ENCODE data around the gene PLB1.

PLB1 gene

GRCh38 chr2:28565720-28566295, 69.9 kb downstream of the PLB1 start:
- no peak for DNase-seq (ENCODE audit: low spot score)

DNA sequence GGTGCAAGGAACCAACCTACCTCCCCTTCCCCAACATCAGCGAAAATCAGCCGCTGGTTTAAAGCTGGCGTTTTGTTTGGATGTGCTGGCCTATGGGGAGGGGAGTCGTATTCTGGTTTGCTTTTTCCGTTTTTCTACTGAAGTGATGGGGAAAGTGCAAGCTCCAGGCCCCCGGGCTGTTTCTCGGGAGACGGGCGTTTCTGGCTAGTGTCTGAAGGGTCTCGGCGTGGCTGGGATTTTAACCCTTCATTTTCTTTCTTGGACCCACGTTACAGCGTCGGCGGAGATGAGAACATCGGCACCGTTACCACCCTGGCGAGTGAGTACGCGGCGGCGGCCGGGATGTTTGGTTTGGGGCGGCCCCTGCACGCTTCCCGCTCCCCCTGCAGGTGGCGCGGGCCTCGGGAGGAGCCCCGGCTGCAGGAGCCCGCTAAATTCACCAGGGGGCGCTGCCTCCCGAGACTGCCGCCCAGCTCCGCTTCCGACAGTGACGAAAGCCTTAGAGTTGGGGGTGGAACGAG, 70.7 kb downstream of the PLB1 start:
- DNase-seq (ENCODE audit: low spot score) = peak; percentile 79

GRCh38 chr2:28567061-28567471, 71.2 kb downstream of the PLB1 start:
- no peak for DNase-seq (ENCODE audit: low spot score)

DNA sequence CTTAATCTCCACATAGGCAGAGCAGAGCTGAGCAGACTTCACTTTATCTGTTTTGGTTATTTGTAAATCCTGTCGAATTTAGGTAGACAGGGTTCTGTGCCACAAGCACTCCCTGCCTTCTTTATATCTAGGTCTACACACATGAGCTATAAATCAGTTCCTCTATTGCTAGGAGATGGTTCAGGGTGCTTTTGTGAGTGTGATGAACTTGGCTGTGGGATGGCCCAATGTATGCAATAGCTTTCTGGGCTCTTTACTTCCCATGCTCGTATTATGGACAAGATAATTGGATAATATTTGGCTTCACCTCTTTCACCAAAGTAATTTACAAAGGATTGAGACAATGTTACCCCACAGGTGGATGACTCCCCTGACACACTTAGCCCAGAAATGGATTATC, 72.2 kb downstream of the PLB1 start:
- no peak for DNase-seq (ENCODE audit: low spot score)

GRCh38 chr2:28568533-28568932, 72.7 kb downstream of the PLB1 start:
- no peak for DNase-seq (ENCODE audit: low spot score)

DNA sequence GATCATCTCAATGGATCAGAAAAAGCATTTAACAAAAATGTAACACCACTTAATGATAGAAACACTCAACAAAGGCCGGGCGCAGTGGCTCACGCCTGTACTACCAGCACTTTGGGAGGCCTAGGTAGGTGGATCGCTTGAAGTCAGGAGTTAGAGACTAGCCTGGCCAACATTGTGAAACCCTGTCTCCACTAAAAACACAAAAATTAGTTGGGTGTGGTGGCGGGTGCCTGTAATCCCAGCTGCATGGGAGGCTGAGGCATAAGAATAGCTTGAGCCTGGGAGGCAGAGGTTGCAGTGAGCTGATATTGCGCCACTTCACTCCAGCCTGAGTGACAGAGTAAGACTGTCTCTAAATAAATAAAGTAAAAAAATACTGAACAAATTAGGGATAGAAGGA, 74.6 kb downstream of the PLB1 start:
- DNase-seq (ENCODE audit: low spot score) = no peak

GRCh38 chr2:28576714-28577113, 80.9 kb downstream of the PLB1 start:
- DNase-seq (ENCODE audit: low spot score) = no peak

DNA sequence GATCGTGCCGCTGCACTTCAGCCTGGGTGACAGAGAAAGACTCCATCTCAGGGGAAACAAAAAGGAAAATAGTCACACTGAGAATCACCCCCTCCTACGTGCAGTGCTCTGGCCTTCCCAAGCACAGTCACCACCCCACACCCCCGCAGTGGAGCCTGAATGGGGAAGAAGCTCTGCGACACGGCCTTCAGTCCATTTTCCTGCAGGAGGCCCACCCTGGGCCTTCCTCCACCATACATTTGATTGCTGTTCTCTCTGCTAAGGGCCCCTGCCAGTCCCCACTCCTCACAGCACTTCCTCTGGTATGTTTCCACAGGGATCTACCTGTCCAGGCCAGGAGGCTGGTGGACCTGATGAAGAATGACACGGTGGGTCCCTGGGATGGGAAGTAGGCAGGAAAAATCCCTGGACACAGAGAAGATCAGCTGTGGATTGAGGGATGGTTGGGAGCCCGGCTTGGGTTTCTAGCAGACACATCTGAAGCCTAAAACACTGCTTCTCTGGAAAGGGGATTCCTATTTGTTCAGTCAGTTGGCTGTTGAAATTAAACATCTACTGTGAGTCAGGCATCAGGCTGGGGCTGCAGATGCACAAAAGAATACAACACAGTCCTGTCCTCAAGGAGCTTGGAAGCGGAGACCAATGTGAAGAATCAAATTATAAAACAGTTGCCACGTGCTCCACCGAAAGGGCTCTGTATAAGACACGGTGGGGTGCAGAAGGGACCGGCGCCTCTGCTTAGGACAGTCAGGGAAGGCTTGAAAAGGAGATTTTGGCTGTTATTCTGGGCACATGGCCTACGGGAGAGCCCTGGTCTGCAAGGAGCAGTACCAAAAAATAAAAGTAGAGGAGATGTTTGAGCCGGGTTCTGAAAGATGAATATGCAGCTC, 82.2 kb downstream of the PLB1 start:
- DNase-seq (ENCODE audit: low spot score) = no peak

DNA sequence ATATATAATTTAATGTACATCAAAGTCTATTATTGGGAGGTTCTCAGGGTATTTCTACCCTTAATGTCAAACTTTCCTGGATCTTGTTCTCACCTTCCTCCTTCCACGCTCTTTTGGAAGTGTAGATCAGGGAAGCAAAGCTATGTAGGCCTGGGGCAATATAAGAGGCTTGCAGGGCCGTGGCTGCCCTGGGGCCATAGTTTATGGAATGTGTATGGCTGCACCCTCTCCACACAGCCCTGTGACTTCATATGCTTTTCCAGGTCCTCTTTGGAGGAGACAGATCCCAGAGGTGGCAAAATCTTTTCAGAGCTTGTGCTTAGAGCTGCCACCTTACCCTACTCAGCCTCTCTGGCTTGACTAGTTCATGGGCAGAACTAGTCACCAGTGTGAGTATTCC, 82.9 kb downstream of the PLB1 start:
- no peak for DNase-seq (ENCODE audit: low spot score)

DNA sequence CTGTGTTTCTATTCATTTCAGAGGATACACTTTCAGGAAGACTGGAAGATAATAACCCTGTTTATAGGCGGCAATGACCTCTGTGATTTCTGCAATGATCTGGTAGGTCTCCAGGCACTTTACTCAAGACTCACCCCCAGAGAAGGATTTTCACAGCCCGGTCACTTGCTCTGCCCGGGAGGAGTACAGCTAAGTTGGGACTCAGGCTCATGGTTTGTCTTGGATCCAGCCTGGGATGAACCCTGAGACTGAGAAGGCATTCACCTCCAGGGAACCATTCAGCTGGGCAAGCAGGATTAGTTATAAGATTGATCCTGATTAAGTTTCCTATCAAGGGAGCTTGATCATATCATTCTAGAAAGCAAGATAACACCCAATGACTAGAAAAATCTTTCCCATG, 83.7 kb downstream of the PLB1 start:
- DNase-seq (ENCODE audit: low spot score) = no peak

DNA sequence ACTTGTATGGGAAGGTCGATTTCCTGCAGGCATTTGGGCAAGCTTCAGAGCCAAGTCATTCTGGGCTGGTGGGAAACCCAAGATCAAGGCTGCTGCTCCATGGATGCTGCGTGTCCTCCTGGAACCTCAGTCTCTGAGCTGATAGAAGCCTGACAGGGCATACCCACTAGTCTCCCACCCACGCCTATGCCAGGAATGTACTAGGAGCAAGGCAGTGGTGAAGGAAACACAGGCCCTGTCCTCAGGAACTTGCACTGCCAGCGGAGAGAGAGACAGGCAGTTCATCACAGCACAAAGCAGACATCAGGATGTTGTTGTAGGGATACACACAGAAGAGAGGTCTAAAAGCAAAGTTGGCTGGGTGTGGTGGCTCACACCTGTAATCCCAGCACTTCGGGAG, 84.2 kb downstream of the PLB1 start:
- DNase-seq (ENCODE audit: low spot score) = no peak

- DNase-seq (ENCODE audit: low spot score) = no peak
Measured at GRCh38 chr2:28581312-28581711, 85.5 kb downstream of the PLB1 start.

DNA sequence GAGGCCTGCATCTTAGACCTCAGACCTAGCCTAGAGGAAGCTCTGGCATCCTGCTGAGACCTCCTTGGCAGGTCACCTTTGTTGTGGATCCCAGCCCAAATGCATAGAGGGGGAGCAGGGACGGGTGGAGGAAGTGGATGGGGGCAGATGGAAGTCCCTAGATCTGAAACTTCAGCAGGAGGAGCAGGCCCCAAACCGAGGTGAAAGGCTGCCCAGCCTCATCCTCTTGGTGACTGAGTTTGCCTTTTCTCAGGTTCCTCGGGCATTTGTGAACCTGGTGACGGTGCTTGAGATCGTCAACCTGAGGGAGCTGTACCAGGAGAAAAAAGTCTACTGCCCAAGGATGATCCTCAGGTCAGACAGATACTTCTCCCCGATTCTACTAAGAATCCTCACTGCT, 86.3 kb downstream of the PLB1 start:
- DNase-seq (ENCODE audit: low spot score) = no peak

- DNase-seq (ENCODE audit: low spot score) = no peak
Measured at GRCh38 chr2:28582595-28582994, 86.7 kb downstream of the PLB1 start.

DNA sequence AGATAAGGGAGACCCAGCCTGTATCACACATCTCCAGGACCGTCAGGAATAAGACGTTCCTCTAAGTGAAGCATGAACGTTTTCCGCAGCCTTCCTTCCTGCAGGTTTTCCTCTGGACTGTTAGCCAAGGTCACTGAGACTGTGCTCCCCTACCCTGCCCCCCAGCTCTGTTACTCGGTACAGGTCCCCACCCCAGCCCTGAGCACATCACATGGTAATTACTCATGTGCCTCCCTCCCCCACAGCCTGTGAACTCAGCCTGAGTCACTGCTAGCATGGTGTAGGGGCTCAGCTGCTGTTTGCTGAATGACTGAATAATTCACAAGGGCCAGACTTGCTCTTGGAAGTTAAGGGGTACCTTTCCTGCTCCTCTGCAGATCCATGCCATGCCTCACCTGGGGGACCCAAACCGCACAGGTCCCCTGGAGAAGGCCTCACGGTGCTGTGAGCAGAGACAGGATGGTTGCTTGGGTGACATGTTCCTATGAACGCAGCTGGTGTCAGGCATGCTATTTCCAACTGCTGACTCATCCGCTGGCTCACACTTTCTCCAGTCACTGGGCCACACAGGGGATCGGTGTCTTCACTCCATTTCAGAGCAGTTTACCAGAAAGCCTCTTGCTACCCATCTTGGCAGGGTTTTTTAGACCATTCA, 88.2 kb downstream of the PLB1 start:
- peak; percentile 26 for DNase-seq (ENCODE audit: low spot score)

DNA sequence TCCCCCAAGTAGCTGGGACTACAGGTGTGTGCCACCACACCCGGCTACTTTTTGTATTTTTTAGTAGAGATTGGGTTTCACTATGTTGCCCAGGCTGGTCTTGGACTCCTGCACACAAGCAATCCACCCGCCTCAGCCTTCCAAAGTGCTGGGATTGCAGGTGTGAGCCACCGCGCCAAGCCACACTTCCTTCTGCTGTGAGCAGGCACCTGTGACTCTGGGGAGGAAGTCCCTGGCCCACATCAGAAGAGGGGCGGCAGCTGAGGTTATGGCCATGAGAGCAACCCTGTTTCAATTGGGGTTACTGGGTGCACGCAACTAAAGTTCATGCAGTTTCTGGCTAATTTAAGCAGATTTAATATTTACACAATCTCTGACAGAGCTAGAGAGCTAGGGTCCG, 91.0 kb downstream of the PLB1 start:
- no peak for DNase-seq (ENCODE audit: low spot score)

GRCh38 chr2:28587526-28588291, 91.8 kb downstream of the PLB1 start:
- DNase-seq (ENCODE audit: low spot score) = no peak

DNA sequence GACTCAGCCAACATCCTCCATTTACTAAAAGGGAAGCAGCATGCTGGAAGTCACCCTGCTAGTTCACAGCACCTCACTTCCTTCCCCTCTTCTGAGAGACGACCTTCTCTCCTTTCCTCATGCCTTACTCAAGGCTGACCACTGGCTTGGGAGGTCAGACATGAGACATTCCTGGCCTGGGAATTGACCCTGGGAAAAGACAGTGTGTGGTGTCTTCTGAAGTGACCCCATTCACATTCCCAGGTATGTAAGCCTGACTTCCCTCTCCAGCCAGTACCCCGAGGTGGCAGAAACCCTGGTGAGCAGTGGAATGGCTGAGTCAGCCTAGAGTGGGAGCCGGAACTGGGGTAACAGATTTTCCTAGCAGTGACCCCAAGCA, 92.4 kb downstream of the PLB1 start:
- DNase-seq (ENCODE audit: low spot score) = no peak

DNA sequence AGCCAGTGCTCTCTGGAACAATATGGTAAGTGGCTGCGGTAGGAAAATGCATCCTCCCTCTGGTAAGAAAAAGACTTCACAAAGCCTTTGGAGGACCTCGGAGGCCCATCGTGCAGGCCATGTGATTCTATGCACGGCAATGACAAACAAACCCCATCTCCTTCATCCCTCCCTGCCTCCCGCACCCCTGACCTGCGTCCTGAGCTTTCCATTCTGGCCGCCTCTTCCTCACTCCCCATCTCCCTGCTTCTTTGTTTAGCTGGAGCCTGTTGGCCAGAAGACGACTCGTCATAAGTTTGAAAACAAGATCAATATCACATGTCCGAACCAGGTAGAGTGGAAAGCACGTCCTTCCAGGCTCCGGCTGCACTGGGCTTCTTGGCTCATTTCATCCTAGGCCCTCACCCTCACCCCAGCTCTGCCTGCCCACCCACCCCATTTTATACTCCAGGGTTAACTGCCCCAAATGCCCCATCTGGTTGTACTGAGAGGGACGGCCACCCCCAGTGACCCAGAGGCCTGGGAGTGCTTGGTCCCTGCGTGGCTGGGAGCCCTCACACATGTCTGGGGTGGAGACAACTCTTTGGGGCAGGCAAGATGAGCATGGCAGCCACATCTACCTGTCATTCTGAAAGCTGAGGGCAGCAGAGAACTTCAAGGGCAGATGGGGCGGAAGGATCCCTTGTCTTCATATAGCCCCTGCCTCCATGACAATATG, 94.0 kb downstream of the PLB1 start:
- DNase-seq (ENCODE audit: low spot score) = no peak

GRCh38 chr2:28590496-28591301, 94.8 kb downstream of the PLB1 start:
- DNase-seq (ENCODE audit: low spot score) = no peak

Measured in hematopoietic multipotent progenitor cell treated with erythropoietin and hydrocortisone succinate and interleukin-3 and kit ligand, for 15 days (in vitro differentiated cells).